ENCODE measurements around the gene DIAPH2.

DIAPH2 gene

DNA sequence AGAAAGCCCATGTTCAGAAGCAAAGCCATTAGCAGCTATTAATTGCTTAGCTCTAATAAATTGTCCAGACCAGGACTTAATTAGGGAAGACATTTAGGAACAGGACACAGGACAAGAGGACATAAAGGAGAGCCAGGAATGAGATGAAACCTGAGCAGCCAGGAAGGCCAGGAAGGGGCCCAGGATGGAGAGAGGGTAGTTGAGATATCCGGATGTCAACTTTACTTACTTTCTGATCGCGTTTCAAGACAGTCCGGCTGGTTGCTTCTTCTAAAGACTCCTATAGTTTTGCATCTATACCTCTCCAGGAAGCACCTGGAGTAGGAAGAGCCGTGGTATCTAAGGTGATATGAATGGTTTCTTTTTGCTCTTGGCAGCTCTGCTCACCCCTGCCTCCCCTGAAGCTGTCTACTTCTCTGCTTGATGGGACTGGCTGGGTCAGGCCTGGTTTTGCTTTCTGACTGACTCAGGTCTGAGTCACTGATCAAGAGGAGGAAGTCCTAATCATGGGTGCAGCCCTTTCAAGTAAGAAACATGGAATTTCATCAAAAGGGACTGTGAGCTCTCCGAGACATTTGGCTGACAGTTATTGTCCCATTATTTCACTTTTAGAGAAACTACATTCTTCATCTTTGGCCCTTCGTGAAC is 932.4 kb downstream of the DIAPH2 start:
- DNase-seq = no peak

DNA sequence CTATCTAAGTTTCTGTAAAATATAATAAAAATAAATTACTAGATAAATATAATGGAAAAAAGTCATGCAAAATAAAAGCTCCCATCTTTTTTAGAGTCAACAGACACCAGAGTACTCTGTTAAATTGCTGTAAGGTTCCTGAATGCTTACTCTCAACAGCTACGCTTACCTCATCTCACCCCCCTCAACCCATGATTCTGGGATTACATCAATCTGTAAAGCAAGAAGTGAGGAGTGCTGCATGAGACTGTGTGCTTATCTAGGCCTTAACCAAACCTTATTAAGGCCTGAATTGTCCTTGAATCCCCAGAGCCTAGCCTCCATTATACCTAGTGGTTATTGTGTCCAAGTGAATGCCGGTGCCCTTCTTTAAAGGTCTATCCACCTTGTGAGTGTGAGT is 934.9 kb downstream of the DIAPH2 start:
- DNase-seq = no peak

DNA sequence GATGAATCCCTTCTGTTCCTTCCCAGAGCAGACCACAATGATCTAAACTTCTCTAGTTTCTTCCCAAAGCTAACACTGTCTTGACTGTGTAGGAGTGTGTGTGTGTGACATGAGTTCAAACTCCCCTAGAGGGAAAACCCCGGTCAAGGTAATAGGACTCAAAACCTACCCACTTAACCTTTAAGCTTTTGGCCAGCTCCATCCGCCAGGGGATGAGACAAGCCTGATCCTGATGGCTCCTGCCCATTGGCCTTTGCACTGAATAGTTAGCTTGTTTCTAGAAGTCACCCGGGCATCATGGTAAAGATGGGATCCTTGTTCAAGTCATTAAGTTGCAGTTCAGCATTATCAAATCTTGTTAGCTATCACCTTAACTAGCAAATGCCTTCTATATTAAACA is 937.5 kb downstream of the DIAPH2 start:
- no peak for DNase-seq

DNA sequence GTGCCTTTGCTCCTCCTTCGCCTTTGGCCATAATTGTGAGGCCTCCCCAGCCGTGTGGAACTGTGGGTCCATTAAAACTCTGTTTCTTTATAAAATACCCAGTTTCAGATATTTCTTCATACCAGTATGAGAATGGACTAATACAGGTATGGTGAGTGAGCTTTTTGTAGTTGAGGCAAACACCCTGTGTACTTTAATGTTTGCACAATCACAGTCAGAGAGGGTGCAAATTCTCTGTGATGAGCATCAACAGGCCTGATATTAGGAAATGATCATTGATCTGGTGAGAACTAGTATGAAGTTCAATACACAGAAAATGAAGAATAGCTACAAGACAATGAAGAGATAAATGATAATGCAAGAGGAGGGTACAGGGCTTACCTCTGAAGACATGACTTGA is 943.7 kb downstream of the DIAPH2 start:
- no peak for DNase-seq

- no peak for DNase-seq
These were observed 944.4 kb downstream of the DIAPH2 start for GRCh38 chrX:97628807-97629596.

DNA sequence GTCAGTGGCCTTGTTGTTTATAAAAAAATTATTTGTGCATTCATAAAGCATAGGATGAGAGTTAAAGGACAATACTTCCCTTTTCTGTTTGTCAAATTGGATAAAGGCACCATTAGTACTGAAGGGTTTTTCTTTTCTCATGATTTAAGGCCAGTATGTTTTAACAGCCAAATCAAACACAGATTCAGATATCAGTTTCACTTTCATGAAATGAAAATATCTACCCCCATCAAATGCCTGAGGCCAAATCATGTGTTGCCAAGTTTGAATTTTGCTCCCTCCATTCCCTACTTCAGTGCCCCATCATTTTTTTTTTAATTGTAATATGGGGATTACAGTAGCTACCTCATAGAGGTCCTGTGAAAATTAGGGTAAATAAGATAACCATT is 944.9 kb downstream of the DIAPH2 start:
- DNase-seq = peak; percentile 12

GRCh38 chrX:97633798-97634197 is 949.2 kb downstream of the DIAPH2 start:
- no peak for DNase-seq

GRCh38 chrX:97636473-97637140 is 952.0 kb downstream of the DIAPH2 start:
- DNase-seq = no peak

DNA sequence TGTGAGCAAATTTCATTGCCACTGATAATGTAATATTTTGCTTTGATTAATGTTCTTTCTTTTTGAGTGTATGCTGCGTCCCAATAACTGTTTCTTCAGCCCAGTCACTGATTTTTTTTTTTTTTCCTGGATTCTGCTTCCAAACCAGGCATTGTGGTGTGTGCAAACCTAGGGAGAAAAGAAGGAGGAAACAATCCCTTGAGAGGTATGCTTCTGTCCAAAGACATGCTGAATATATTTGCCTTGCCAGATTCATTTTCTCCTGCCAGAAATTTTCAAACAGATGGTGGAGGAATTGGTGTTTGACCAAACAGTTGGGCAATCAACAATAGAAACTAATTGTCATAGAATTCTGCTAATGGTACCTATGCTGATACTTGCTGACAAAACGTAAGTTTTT is 952.6 kb downstream of the DIAPH2 start:
- DNase-seq = no peak

GRCh38 chrX:97638621-97639020 is 954.0 kb downstream of the DIAPH2 start:
- no peak for DNase-seq

- no peak for DNase-seq
These were observed 954.9 kb downstream of the DIAPH2 start for GRCh38 chrX:97639526-97639925.

Measured in NCI-H1417 treated with DMSO at 0.1 percent for 48 hours (cell line).